Duodenal mucosa (tissue), 2 donors: ENCODE results near the gene HECTD3.
A peak's percentile ranks its signal among the peaks of the same experiment; 100 is the strongest.

ENCODE experiments used
- H3K27ac ChIP-seq: one replicate; pipeline ENCODE4 v1.7.0; 2013; ENCODE audit warnings: low read depth, low read length
- H3K27me3 ChIP-seq, 2 donors: one replicate each; pipeline ENCODE4 v1.7.0; 2013; ENCODE audit warnings: low read length in 2 of 2, control low read depth in 1 of 2; ENCODE audit not compliant: insufficient read depth in 2 of 2, control insufficient read depth in 1 of 2
- H3K36me3 ChIP-seq, 2 donors: one replicate each; pipeline ENCODE4 v1.7.0; 2013; ENCODE audit warnings: low read length in 2 of 2, control low read depth in 1 of 2; ENCODE audit not compliant: insufficient read depth in 2 of 2, control insufficient read depth in 1 of 2
- H3K4me1 ChIP-seq, 2 donors: one replicate each; pipeline ENCODE4 v1.7.0; 2013; ENCODE audit warnings: low read length in 2 of 2, control low read depth in 1 of 2; ENCODE audit not compliant: insufficient read depth in 2 of 2, control insufficient read depth in 1 of 2
- H3K4me3 ChIP-seq, 2 donors: one replicate each; pipeline ENCODE4 v1.7.0; 2013; ENCODE audit warnings: low read length in 2 of 2, low read depth in 1 of 2
- H3K9ac ChIP-seq, 2 donors: one replicate each; pipeline ENCODE4 v1.7.0; 2013; ENCODE audit warnings: low read length in 2 of 2, low read depth in 1 of 2
- H3K9me3 ChIP-seq, 2 donors: one replicate each; pipeline ENCODE4 v1.7.0; 2013; ENCODE audit warnings: low read length in 2 of 2, control low read depth in 1 of 2; ENCODE audit not compliant: control insufficient read depth in 1 of 2

The HECTD3 gene

DNA sequence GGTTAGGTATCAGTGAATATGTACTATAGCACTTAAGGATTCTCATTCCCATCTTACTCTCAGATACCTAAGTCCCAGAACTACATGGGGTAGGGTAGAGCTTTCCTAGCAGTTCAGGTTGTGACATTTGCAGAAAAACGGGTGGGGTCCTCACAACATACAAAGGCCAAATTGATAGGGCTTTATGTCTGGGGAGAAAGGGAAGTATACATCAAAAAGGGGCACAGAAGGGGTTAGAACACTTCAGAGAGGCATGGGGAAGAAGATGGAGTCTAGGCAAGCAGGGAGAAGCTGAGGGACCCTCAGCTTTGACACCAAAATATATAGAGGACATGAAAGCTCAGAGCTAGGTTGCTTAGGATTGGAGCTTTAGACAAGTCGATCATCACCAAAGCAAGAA lies 4.6 kb upstream of the HECTD3 start:
- Histone ChIP-seq H3K27ac (no peak overlapping the region), H3K36me3 (peaks cover 7 to 13% of the 10 kb centered on the region in 2 donors), H3K27me3 (no peaks in the 10 kb centered on the region), H3K9ac (no peak overlapping the region), H3K9me3 (no peaks in the 10 kb centered on the region), H3K4me3 (no peak overlapping the region), H3K4me1 (peaks cover 13 to 19% of the 10 kb centered on the region in 2 donors)

- Histone ChIP-seq H3K4me3 (no peak overlapping the region), H3K27ac (no peak overlapping the region), H3K4me1 (peaks cover 22 to 30% of the 10 kb centered on the region in 2 donors)
Observed at GRCh38 chr1:45014321-45015028, 3.4 kb upstream of the HECTD3 start.

DNA sequence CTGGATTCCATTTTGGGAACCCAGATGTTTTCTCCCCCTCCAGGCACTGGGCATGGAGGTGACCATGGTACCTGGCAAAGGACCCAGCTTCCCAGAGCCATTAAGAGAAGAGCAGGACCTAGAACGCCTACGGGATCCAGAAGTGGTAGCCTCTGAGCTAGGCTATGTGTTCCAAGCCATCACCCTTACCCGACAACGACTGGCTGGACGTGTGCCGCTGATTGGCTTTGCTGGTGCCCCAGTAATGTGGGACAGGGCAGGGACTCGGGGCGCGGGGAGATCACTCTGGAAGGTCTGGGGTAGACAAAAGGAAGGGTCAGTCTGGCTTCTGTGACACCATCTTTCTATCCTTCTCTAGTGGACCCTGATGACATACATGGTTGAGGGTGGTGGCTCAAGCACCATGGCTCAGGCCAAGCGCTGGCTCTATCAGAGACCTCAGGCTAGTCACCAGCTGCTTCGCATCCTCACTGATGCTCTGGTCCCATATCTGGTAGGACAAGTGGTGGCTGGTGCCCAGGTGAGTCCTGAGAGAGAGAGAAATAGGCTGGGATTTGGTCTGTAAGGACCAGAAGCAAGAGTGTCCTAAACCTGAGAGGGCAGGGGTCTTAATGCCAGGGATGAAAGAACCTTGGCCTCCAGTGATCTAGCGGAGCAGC lies 2.6 kb upstream of the HECTD3 start:
- Histone ChIP-seq H3K27ac (no peak overlapping the region), H3K36me3 (peaks cover 18 to 23% of the 10 kb centered on the region in 2 donors), H3K4me3 (no peak overlapping the region), H3K9ac (no peak overlapping the region), H3K4me1 (peaks cover 23 to 34% of the 10 kb centered on the region in 2 donors), H3K9me3 (no peaks in the 10 kb centered on the region), H3K27me3 (no peaks in the 10 kb centered on the region)

More at GRCh38 chr1:45014321-45015028, 3.4 kb upstream of the HECTD3 start:
- Histone ChIP-seq H3K27me3 (no peaks in the 10 kb centered on the region), H3K9me3 (no peaks in the 10 kb centered on the region), H3K36me3 (peaks cover 10 to 15% of the 10 kb centered on the region in 2 donors), H3K9ac (no peak overlapping the region)

- H3K27me3 ChIP-seq: no peaks in the 10 kb centered on the region
- H3K4me3 ChIP-seq: peak overlapping the region; percentile 90 to 92
- peak overlapping the region; percentile 80 for H3K9ac ChIP-seq
- peaks cover 23 to 34% of the 10 kb centered on the region in 2 donors for H3K4me1 ChIP-seq
- peaks cover 27 to 33% of the 10 kb centered on the region in 2 donors for H3K36me3 ChIP-seq
- H3K27ac ChIP-seq: no peak overlapping the region
- H3K9me3 ChIP-seq: no peaks in the 10 kb centered on the region
Observed at GRCh38 chr1:45012639-45013278, 1.6 kb upstream of the HECTD3 start.

DNA sequence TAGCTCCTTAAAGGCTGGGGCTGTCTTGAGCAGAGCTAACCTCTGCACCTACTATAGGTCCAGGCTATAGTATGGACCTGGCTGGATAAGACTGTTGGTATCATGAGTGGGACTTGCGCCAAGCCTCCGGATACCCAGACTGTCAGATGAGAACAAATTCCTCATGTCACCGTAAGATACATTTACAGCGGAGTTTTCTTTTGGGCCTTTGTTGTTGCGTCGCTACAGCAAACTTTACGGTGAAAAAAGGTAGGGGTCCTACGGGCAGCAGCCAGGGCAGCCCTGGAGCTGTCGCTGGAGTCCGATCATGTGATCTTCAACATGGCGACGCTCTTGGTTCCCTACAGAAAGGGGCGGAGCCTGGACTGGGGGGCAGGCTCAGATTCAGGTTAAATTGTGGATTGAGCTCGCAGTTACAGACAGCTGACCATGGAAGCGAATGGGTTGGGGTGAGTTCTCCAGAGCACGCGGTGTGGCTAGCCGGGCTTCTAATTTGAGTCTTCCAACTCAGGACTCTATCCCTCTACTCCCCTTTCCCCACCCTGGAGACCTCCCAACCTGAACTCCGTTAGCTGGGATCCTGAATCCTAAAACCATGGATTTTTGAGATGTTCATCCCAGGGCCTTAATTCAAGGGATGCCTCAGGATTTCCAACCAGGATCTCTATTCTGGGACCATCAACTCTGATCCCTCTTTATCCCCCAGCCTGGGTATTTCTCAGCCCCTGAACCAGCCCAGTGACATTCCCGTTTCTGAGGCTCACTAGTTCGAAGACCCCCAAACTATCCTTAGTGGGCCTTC lies 914 bp upstream of the HECTD3 start, which contains the start of gene UROD:
Gene UROD (plus strand): TSS at position 418 of the 802 bp plus-strand sequence. CDS start 12 bp downstream, at position 430.
- no peaks in the 10 kb centered on the region for H3K27me3 ChIP-seq

DNA sequence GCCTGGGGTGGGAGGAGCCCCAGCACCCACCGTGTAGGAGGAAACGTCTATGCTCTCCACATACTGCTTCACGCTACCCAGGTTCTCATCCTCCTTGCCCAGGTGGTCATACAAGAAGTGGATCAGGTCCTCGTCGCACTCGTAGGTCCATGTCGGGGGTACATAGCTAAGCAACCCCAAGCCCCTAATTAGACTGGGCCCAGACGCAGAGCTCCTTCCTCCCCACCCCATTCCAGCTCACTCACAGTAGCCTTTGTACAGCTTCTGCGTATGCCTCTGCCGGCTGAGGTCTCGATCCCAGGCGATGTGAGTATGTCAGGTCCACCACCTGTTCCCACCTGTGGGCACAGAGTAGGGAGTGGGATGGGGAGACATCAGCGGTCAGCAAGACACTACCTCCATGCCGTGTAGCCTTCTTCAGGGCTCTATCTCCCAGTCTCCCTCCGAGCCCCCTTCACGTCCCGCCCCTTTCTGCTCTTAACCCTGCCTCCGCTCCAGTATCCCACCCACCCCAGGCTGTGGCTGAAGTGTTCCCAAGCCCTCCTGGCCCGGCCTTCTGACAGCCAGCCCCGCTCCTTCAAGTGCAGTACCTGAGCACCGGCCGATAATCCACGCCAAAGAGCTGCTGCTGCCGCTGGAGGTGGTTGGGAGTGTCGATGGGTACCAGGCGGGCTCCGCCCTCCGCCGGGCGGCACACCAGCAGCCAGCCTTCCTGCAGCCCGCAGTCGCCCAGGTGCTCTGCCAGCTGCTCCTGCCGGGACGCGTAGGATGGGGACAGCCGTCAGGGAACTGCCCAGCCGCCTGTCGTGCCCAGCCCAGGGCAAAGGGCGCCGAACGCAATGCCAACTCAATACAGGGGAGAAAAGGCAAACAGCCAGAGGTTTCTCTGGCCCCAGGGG lies 919 bp downstream of the HECTD3 start:
- Histone ChIP-seq H3K4me1 (peaks cover 23 to 34% of the 10 kb centered on the region in 2 donors), H3K27me3 (no peaks in the 10 kb centered on the region), H3K9me3 (no peaks in the 10 kb centered on the region), H3K9ac (peak overlapping the region; percentile 66 to 70), H3K4me3 (peak overlapping the region; percentile 90 to 92), H3K36me3 (peaks cover 42 to 46% of the 10 kb centered on the region in 2 donors), H3K27ac (peak overlapping the region; percentile 82)

More for the DNA sequence above, 914 bp upstream of the HECTD3 start, which contains the start of gene UROD:
- Histone ChIP-seq H3K4me3 (peak within 1 kb of the TSS; percentile 90 to 92), H3K27ac (peak within 1 kb of the TSS; percentile 82), H3K4me1 (peaks cover 23 to 34% of the 10 kb centered on the region in 2 donors), H3K36me3 (peaks cover 34 to 36% of the 10 kb centered on the region in 2 donors), H3K9ac (peak within 1 kb of the TSS; percentile 80), H3K9me3 (no peaks in the 10 kb centered on the region)

GRCh38 chr1:45009296-45009865 lies 1.7 kb downstream of the HECTD3 start:
- H3K4me3 ChIP-seq: peak overlapping the region; percentile 90 to 92
- H3K9ac ChIP-seq: peak overlapping the region in 1 of 2 donors; percentile 66
- H3K4me1 ChIP-seq: peaks cover 23 to 34% of the 10 kb centered on the region in 2 donors
- no peak overlapping the region for H3K27ac ChIP-seq
- no peaks in the 10 kb centered on the region for H3K27me3 ChIP-seq
- H3K36me3 ChIP-seq: peaks cover 49 to 52% of the 10 kb centered on the region in 2 donors
- H3K9me3 ChIP-seq: no peaks in the 10 kb centered on the region

DNA sequence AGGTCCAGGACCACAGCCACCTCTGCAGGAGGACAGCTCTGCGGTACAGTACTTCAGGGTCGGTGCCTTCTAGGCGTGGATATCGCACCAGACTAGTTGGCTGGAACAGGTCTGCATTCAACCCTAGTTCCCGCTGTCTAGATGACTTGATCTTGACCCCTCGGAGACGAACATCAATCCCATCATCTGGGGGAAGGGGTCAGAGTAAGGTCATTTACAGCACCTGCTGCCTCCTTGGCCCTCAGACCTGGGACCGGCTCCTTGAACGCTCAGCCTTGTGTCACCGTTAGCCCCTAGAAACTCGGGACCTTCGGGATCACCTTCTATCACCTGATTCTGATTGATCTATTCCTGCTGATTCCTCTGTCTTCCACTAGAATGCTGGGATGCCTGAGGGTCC lies 2.6 kb downstream of the HECTD3 start:
- no peaks in the 10 kb centered on the region for H3K27me3 ChIP-seq
- peaks cover 56 to 61% of the 10 kb centered on the region in 2 donors for H3K36me3 ChIP-seq
- no peak overlapping the region for H3K4me3 ChIP-seq
- no peak overlapping the region for H3K27ac ChIP-seq
- H3K9me3 ChIP-seq: no peaks in the 10 kb centered on the region
- no peak overlapping the region for H3K9ac ChIP-seq
- peaks cover 23 to 34% of the 10 kb centered on the region in 2 donors for H3K4me1 ChIP-seq
